ENCODE measurements around the gene SLC4A4. TPM values are rescaled to one million over a fixed set of nuclear protein-coding genes. Genes with fewer than 3 reads are reported as not detected.

Gene SLC4A4
- total RNA-seq, 1 donor from 2014 or later: 3.2 TPM

GRCh38 chr4:71497078-71497477 lies 158.3 kb downstream of the SLC4A4 start:
- Histone ChIP-seq H3K9me3 (no peaks in the 10 kb centered on the region), H3K27ac (no peak overlapping the region), H3K4me3 (no peak overlapping the region), H3K27me3 (no peaks in the 10 kb centered on the region), H3K36me3 (no peaks in the 10 kb centered on the region), H3K4me1 (no peaks in the 10 kb centered on the region)
- TF ChIP-seq POLR2AphosphoS5 (IDR thresholded peaks at IDR 0.05; ENCODE audit: insufficient read depth in 1 of 2, low read depth in 1 of 2): no peak
- TF ChIP-seq, protein P1, sequence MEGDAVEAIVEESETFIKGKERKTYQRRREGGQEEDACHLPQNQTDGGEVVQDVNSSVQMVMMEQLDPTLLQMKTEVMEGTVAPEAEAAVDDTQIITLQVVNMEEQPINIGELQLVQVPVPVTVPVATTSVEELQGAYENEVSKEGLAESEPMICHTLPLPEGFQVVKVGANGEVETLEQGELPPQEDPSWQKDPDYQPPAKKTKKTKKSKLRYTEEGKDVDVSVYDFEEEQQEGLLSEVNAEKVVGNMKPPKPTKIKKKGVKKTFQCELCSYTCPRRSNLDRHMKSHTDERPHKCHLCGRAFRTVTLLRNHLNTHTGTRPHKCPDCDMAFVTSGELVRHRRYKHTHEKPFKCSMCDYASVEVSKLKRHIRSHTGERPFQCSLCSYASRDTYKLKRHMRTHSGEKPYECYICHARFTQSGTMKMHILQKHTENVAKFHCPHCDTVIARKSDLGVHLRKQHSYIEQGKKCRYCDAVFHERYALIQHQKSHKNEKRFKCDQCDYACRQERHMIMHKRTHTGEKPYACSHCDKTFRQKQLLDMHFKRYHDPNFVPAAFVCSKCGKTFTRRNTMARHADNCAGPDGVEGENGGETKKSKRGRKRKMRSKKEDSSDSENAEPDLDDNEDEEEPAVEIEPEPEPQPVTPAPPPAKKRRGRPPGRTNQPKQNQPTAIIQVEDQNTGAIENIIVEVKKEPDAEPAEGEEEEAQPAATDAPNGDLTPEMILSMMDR (IDR thresholded peaks at IDR 0.05): no peak
- TF ChIP-seq POLR2A (IDR thresholded peaks at IDR 0.05): no peak
- DNase-seq (ENCODE audit: extremely low spot score in 2 of 2): no peak
- intact Hi-C loops (cut with DNase I): no loop called here

- Histone ChIP-seq H3K36me3 (no peaks in the 10 kb centered on the region), H3K4me1 (no peaks in the 10 kb centered on the region), H3K27me3 (no peaks in the 10 kb centered on the region), H3K27ac (no peak overlapping the region), H3K4me3 (no peak overlapping the region), H3K9me3 (no peaks in the 10 kb centered on the region)
- DNase-seq (ENCODE audit: extremely low spot score in 2 of 2): no peak
- TF ChIP-seq, protein P1 (IDR thresholded peaks at IDR 0.05): no peak
- no peak for TF ChIP-seq POLR2A (IDR thresholded peaks at IDR 0.05)
- no peak for TF ChIP-seq POLR2AphosphoS5 (IDR thresholded peaks at IDR 0.05; ENCODE audit: insufficient read depth in 1 of 2, low read depth in 1 of 2)
- intact Hi-C loops (cut with DNase I): no loop called here
Observed at GRCh38 chr4:71498002-71498401, 159.2 kb downstream of the SLC4A4 start.

DNA sequence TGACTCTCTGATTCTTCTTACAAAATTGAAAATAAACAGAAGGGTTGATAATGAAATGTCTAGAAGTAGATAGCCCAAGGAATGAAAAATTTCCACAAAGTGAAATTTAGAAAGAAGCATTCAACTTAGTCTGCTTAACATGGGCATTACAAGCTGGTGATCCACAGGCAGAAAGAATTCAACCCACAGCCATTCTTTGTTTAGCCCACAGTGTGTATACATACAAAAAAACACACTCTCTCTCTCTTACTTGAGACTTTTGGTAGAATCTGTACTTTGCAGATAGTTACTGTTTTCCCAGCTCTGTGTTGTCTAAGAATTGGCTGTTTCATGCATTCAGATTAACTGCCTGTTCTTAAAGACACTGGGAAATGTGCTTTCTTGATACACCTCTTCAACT lies 159.8 kb downstream of the SLC4A4 start:
- Histone ChIP-seq H3K27ac (no peak overlapping the region), H3K4me3 (no peak overlapping the region), H3K9me3 (no peaks in the 10 kb centered on the region), H3K36me3 (no peaks in the 10 kb centered on the region), H3K4me1 (no peaks in the 10 kb centered on the region), H3K27me3 (no peaks in the 10 kb centered on the region)
- intact Hi-C loops (cut with DNase I): no loop called here
- no peak for TF ChIP-seq POLR2AphosphoS5 (IDR thresholded peaks at IDR 0.05; ENCODE audit: insufficient read depth in 1 of 2, low read depth in 1 of 2)
- DNase-seq (ENCODE audit: extremely low spot score in 2 of 2): no peak

DNA sequence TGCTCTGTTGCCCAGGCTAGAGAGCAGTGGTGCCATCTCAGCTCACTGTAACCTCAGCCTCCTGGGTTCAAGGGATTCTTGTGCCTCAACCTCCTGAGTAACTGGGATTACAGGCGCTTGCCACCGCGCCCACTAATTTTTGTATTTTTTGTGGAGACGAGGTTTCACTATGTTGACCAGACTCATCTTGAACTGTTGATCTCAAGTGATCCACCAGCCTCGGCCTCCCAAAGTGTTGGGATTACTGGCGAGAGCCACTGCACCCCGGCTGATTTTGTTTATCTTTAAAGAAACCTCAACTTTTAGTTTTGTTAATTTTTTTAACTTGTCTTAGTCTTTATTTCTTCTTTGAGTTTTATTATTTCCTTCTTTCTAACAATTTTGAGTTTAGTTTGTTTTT lies 163.2 kb downstream of the SLC4A4 start:
- no peak for TF ChIP-seq POLR2AphosphoS5 (IDR thresholded peaks at IDR 0.05; ENCODE audit: insufficient read depth in 1 of 2, low read depth in 1 of 2)
- TF ChIP-seq, protein P1 (IDR thresholded peaks at IDR 0.05): no peak
- no peak for TF ChIP-seq POLR2A (IDR thresholded peaks at IDR 0.05)
- H3K27ac ChIP-seq: no peak overlapping the region
- no peak for DNase-seq (ENCODE audit: extremely low spot score in 2 of 2)
- intact Hi-C loops (cut with DNase I): no loop called here
- no peaks in the 10 kb centered on the region for H3K36me3 ChIP-seq
- H3K9me3 ChIP-seq: no peaks in the 10 kb centered on the region
- no peak overlapping the region for H3K4me3 ChIP-seq
- no peaks in the 10 kb centered on the region for H3K27me3 ChIP-seq
- no peaks in the 10 kb centered on the region for H3K4me1 ChIP-seq

- H3K4me1 ChIP-seq: no peaks in the 10 kb centered on the region
- no peaks in the 10 kb centered on the region for H3K9me3 ChIP-seq
- H3K27me3 ChIP-seq: no peaks in the 10 kb centered on the region
- no peak for DNase-seq (ENCODE audit: extremely low spot score in 2 of 2)
- TF ChIP-seq, protein P1 (IDR thresholded peaks at IDR 0.05): no peak
- no peak for TF ChIP-seq POLR2A (IDR thresholded peaks at IDR 0.05)
- TF ChIP-seq POLR2AphosphoS5 (IDR thresholded peaks at IDR 0.05; ENCODE audit: insufficient read depth in 1 of 2, low read depth in 1 of 2): no peak
- H3K27ac ChIP-seq: no peak overlapping the region
- no peak overlapping the region for H3K4me3 ChIP-seq
- H3K36me3 ChIP-seq: no peaks in the 10 kb centered on the region
- intact Hi-C loops (cut with DNase I): no loop called here
Observed at GRCh38 chr4:71518283-71518989, 179.6 kb downstream of the SLC4A4 start.

All from vagina (tissue), 2 donors.